Esophagus muscularis mucosa (tissue), 4 donors: Measurements from ENCODE around the gene PRLR. TPM values are rescaled to one million over a fixed set of nuclear protein-coding genes. Genes with fewer than 3 reads are reported as not detected.
A peak's percentile ranks its signal among the peaks of the same experiment; 100 is the strongest.

Experiments used
- DNase-seq: peaks from one replicate; pipeline ENCODE4 v3.0.0-alpha.2; 2017; ENCODE audit errors: extremely low spot score
- H3K27ac ChIP-seq, 4 donors: fragments of 200-600 bp; sonication (generic); replicated peaks in 1 of 4; 1 replicate in 3 of 4; 2 replicates in 1 of 4; pipeline ENCODE4 v1.5.1; 2016 to 2019; ENCODE audit warnings: mild to moderate bottlenecking in 1 of 4
- H3K27me3 ChIP-seq, 4 donors: fragments of 200-600 bp; sonication (generic); one replicate each; pipeline versions ENCODE4 v1.5.1 to v1.6.0; 2016 to 2019
- H3K36me3 ChIP-seq, 4 donors: fragments of 200-600 bp; sonication (generic); one replicate each; pipeline ENCODE4 v1.5.1; 2016 to 2019
- H3K4me1 ChIP-seq, 4 donors: fragments of 200-600 bp; sonication (generic); one replicate each; pipeline ENCODE4 v1.5.1; 2016 to 2019
- H3K4me3 ChIP-seq, 4 donors: fragments of 200-600 bp; sonication (generic); 1 replicate in 2 of 4; 2 replicates in 2 of 4; pipeline ENCODE4 v1.5.1; 2016 to 2019; ENCODE audit warnings: mild to moderate bottlenecking in 4 of 4, moderate library complexity in 1 of 4
- H3K9me3 ChIP-seq, 4 donors: fragments of 200-600 bp; sonication (generic); 1 replicate in 3 of 4; 2 replicates in 1 of 4; pipeline ENCODE4 v1.5.1; 2016 to 2019
- CTCF ChIP-seq, 3 experiments: fragments of 200-600 bp in 2 of 3; fragments of 450-650 bp in 1 of 3; sonication (generic) in 2 of 3; IDR thresholded peaks; one replicate each; pipeline ENCODE4 v1.5.1; 2017 to 2019; ENCODE audit warnings: antibody characterized with exemption in 3 of 3, mild to moderate bottlenecking in 2 of 3, moderate library complexity in 1 of 3
- EP300 ChIP-seq: sonication (generic); formaldehyde crosslinking; IDR thresholded peaks from one replicate; pipeline ENCODE4 v1.6.1; 2017; ENCODE audit warnings: antibody characterized with exemption
- POLR2A ChIP-seq: fragments of 450-650 bp; IDR thresholded peaks from one replicate; pipeline ENCODE4 v1.6.1; 2017; ENCODE audit warnings: antibody characterized with exemption, moderate library complexity, mild to moderate bottlenecking, low read depth
- POLR2AphosphoS5 ChIP-seq, 2 donors: sonication (generic); formaldehyde crosslinking; IDR thresholded peaks; one replicate each; pipeline ENCODE4 v1.6.1; 2017; ENCODE audit warnings: antibody characterized with exemption in 2 of 2
- WGBS: methylation state at CpG from one replicate; pipeline ENCODE4 v1.1.5; 2018; 5-methylcytosine and 5-hydroxymethylcytosine counted together
- intact Hi-C: fragments of 100-400 bp; cut with DNase I; formaldehyde crosslinking; loops from one replicate; pipeline ENCODE4 v1.15.1; 2023
- total RNA-seq, 4 donors: library from RNA; depleted of rRNA; stranded (reverse); fragments of >200 nt; gene quantifications; one replicate each; pipeline versions ENCODE4 v1.1.0 to v1.2.1, GENCODE V29; 2016

Gene PRLR
- total RNA-seq, 4 donors from 2014 or later: 0.66 to 1.7 (median 0.79) TPM

- H3K4me3 ChIP-seq: no peak overlapping the region
- H3K4me1 ChIP-seq: peaks cover 0 to 13% (median 9%) of the 10 kb centered on the region in 4 donors
- H3K9me3 ChIP-seq: no peaks in the 10 kb centered on the region
- TF ChIP-seq POLR2AphosphoS5 (IDR thresholded peaks at IDR 0.05) (no peak), POLR2A (no peak), EP300 (no peak), CTCF (IDR thresholded peaks at IDR 0.05) (no peak)
- H3K36me3 ChIP-seq: no peaks in the 10 kb centered on the region
- peak; percentile 31 for DNase-seq
- WGBS: 90% methylated on average over 1 of the region's 1 CpG
- no peak overlapping the region for H3K27ac ChIP-seq
- intact Hi-C loops: no loop called here
- H3K27me3 ChIP-seq: no peaks in the 10 kb centered on the region
Measured at GRCh38 chr5:35244171-35244570, 13.9 kb upstream of the PRLR start.

DNA sequence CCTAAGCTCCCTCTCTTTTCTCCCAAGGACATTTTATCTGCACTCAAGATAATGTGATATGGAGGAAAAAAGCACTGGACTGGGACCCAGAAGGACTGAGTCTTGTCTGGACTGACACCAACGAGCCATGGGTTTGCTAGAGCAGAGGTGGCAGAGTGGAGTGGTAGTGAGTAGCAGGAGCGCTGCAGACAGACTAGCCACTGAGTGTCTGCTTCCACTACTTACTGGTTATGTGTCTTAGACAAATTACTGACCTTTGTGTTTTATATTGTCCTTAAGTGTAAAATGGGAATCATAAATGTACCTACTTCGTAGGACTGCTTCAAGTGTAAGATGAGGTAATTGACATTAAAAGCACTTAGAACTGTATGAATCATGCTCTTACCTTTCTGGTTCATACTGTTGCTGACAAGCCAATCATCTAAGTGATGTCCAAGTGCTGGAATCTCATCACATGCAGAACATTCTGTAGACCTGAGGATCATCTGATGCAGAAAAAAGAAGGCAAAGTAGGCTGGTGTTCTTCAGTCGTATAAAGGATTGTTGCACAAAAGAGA, 12.5 kb upstream of the PRLR start:
- DNase-seq: no peak
- 74% methylated on average over 4 of the region's 4 CpGs for WGBS
- no peak overlapping the region for H3K4me3 ChIP-seq
- no peaks in the 10 kb centered on the region for H3K27me3 ChIP-seq
- H3K9me3 ChIP-seq: no peaks in the 10 kb centered on the region
- no peak overlapping the region for H3K27ac ChIP-seq
- intact Hi-C loops: no loop called here
- TF ChIP-seq POLR2AphosphoS5 (IDR thresholded peaks at IDR 0.05) (no peak), CTCF (IDR thresholded peaks at IDR 0.05) (no peak), EP300 (no peak), POLR2A (no peak)
- H3K36me3 ChIP-seq: no peaks in the 10 kb centered on the region
- peaks cover 0 to 13% (median 9%) of the 10 kb centered on the region in 4 donors for H3K4me1 ChIP-seq

DNA sequence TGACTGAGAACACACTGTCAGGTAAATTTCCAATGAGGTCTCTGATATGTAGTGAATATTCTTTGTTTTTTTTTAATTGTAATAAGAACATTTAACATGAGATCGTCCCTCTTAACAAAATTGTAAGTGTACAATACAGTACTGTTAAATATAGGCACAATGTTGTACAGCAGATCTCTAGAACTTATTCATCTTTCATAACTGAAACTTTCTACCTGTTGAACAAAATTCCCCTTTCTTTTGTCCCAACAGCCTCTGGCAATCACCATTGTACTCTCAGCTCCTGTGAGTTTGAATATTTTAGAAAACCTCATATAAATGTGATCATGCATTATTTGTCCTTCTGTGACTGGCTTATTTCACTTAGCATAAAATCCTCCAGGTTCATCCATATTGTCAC, 10.6 kb upstream of the PRLR start:
- H3K4me1 ChIP-seq: no peaks in the 10 kb centered on the region
- 89% methylated on average over 1 of the region's 1 CpG for WGBS
- no peak for DNase-seq
- no peak overlapping the region for H3K4me3 ChIP-seq
- no peak overlapping the region for H3K27ac ChIP-seq
- intact Hi-C loops: no loop called here
- TF ChIP-seq POLR2A: no peak
- no peak for TF ChIP-seq CTCF (IDR thresholded peaks at IDR 0.05)
- no peak for TF ChIP-seq POLR2AphosphoS5 (IDR thresholded peaks at IDR 0.05)
- no peak for TF ChIP-seq EP300
- no peaks in the 10 kb centered on the region for H3K36me3 ChIP-seq
- no peaks in the 10 kb centered on the region for H3K9me3 ChIP-seq
- no peaks in the 10 kb centered on the region for H3K27me3 ChIP-seq

DNA sequence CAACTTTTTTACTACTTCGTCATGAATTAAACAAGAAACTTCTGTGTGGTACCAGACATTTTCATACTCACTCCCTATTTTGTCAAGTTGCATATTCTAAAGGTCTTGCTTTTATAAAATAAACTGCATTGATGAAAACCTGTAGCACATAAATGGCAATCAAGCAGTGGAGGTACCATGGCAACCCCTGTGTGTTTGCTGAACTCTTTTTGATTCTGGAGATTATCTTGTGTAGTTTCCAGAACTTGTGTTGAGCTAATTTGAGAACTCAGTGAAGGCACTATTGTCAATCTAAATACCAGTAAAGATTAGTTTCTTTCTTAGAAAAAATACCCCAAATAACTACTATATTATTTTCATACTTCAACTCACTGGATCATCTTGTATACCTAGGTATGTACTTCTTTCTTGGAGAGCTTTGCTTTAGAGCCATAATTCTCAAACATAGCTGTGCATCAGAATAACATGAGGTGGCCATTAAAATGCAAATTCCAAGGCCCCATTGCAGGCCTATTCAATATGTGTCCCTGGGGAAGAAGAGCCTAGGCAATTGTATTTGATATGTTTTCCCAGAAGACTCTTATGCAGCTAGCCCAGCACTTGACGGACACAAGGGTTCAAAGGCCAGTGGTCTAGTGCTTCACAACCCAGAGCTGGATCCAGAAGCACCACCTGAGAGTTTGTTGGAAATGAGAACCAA, 9.8 kb upstream of the PRLR start:
- Histone ChIP-seq H3K27ac (no peak overlapping the region), H3K9me3 (no peaks in the 10 kb centered on the region), H3K36me3 (no peaks in the 10 kb centered on the region), H3K27me3 (no peaks in the 10 kb centered on the region), H3K4me3 (no peak overlapping the region), H3K4me1 (no peaks in the 10 kb centered on the region)
- WGBS: 85% methylated on average over 2 of the region's 2 CpGs
- intact Hi-C loops: no loop called here
- no peak for DNase-seq
- TF ChIP-seq POLR2AphosphoS5 (IDR thresholded peaks at IDR 0.05) (no peak), POLR2A (no peak), CTCF (IDR thresholded peaks at IDR 0.05) (no peak), EP300 (no peak)
